LNCaP clone FGC (cell line): ENCODE results near the gene MS4A5.
"Not testable (repeated sequence)": the region's sequence is repeated elsewhere in the genome, so short reads cannot be mapped to it uniquely, and the experiment has no call there.

Experiments used
- DNase-seq: peaks from one replicate; pipeline ENCODE4 v3.0.0-alpha.2; 2011; ENCODE audit warnings: low read depth
- H3K4me3 ChIP-seq: 2 replicates; pipeline ENCODE4 v1.5.1; 2011; ENCODE audit warnings: mild to moderate bottlenecking, low read depth, low read length, control low read depth
- CTCF ChIP-seq: IDR thresholded peaks from 2 replicates; pipeline ENCODE4 v1.5.1; 2012; ENCODE audit warnings: mild to moderate bottlenecking; ENCODE audit not compliant: control insufficient read depth, insufficient read depth; ENCODE audit errors: extremely low read depth

Gene MS4A5

GRCh38 chr11:60447846-60448245 lies 18.5 kb downstream of the MS4A5 start:
- no peak for DNase-seq
- no peak overlapping the region for H3K4me3 ChIP-seq
- no peak for TF ChIP-seq CTCF

GRCh38 chr11:60451185-60451584 lies 21.8 kb downstream of the MS4A5 start:
- H3K4me3 ChIP-seq, DNase-seq: not testable (repeated sequence)

- no peak for TF ChIP-seq CTCF
- no peak for DNase-seq
- H3K4me3 ChIP-seq = no peak overlapping the region
These were observed 24.8 kb downstream of the MS4A5 start for GRCh38 chr11:60454212-60454611.

GRCh38 chr11:60455531-60456042 lies 26.2 kb downstream of the MS4A5 start, which contains the start of gene MS4A1:
TSS of gene MS4A1 (plus strand) at chr11:60455847. CDS start at chr11:60462375, 6,528 bp downstream.
- H3K4me3 ChIP-seq = no peak within 1 kb of the TSS
- TF ChIP-seq CTCF = no peak
- no peak for DNase-seq

- no peak for TF ChIP-seq CTCF
- no peak for DNase-seq
- no peak overlapping the region for H3K4me3 ChIP-seq
These were observed 28.2 kb downstream of the MS4A5 start for GRCh38 chr11:60457576-60457975.

- no peak overlapping the region for H3K4me3 ChIP-seq
- no peak for DNase-seq
- TF ChIP-seq CTCF = no peak
These were observed 30.0 kb downstream of the MS4A5 start for GRCh38 chr11:60459345-60459744.

- no peak overlapping the region for H3K4me3 ChIP-seq
- DNase-seq = no peak
- TF ChIP-seq CTCF = no peak
These were observed 39.5 kb downstream of the MS4A5 start for GRCh38 chr11:60468829-60469228.

GRCh38 chr11:60469723-60470122 lies 40.4 kb downstream of the MS4A5 start:
- 0 out of 2 replicates have a peak, but pooled peaks have one; percentile 12 for TF ChIP-seq CTCF
- no peak overlapping the region for H3K4me3 ChIP-seq
- DNase-seq = no peak
